OCI-LY1 (cell line): ENCODE measurements around the gene PHF2.

Source experiments
- H2AFZ ChIP-seq: fragments of 200-600 bp; sonication (generic), shearing (Covaris generic); 2 replicates; pipeline ENCODE4 v1.6.0; 2014; ENCODE audit warnings: antibody characterized with exemption, mild to moderate bottlenecking, low read length
- H3F3A ChIP-seq: fragments of 200-600 bp; sonication (generic), shearing (Covaris generic); 2 replicates; pipeline ENCODE4 v1.6.0; 2014; ENCODE audit warnings: mild to moderate bottlenecking, antibody characterized with exemption, low read length, moderate library complexity; ENCODE audit not compliant: insufficient read depth
- H3K27ac ChIP-seq: fragments of 200-600 bp; sonication (generic); 2 replicates; pipeline ENCODE4 v1.5.1; 2014; ENCODE audit warnings: low read length, mixed run types, mild to moderate bottlenecking, low read depth; ENCODE audit not compliant: poor library complexity, severe bottlenecking
- H3K27me3 ChIP-seq: fragments of 200-600 bp; sonication (generic); 2 replicates; pipeline ENCODE4 v1.6.0; 2014; ENCODE audit warnings: antibody characterized with exemption, mild to moderate bottlenecking, low read length, moderate library complexity; ENCODE audit not compliant: insufficient read depth
- H3K36me3 ChIP-seq: fragments of 200-600 bp; sonication (generic); 2 replicates; pipeline ENCODE4 v1.6.1; 2014; ENCODE audit warnings: mild to moderate bottlenecking, antibody characterized with exemption, low read length, moderate library complexity, mixed read lengths; ENCODE audit not compliant: insufficient read depth
- H3K4me1 ChIP-seq: fragments of 200-600 bp; sonication (generic); 2 replicates; pipeline ENCODE4 v1.5.1; 2014; ENCODE audit warnings: mild to moderate bottlenecking, low read length, moderate library complexity; ENCODE audit not compliant: insufficient read depth, severe bottlenecking
- H3K4me2 ChIP-seq: fragments of 200-600 bp; sonication (generic), shearing (Covaris generic); 2 replicates; pipeline ENCODE4 v1.6.1; 2014; ENCODE audit warnings: low read length
- H3K4me3 ChIP-seq: fragments of 200-600 bp; sonication (generic); 2 replicates; pipeline ENCODE4 v1.5.1; 2014; ENCODE audit warnings: low read length, low read depth, mild to moderate bottlenecking, mixed read lengths; ENCODE audit not compliant: poor library complexity, severe bottlenecking
- H3K79me2 ChIP-seq: fragments of 200-600 bp; shearing (Covaris generic); 2 replicates; pipeline ENCODE4 v1.6.1; 2016; ENCODE audit warnings: mixed run types, low read length, mixed read lengths; ENCODE audit not compliant: insufficient read depth
- H3K9ac ChIP-seq: fragments of 200-600 bp; sonication (generic), shearing (Covaris generic); 2 replicates; pipeline ENCODE4 v1.6.1; 2014; ENCODE audit warnings: mild to moderate bottlenecking, low read length, mixed read lengths
- H3K9me2 ChIP-seq: fragments of 200-600 bp; sonication (generic), shearing (Covaris generic); 2 replicates; pipeline ENCODE4 v1.6.1; 2014; ENCODE audit warnings: low read depth, mild to moderate bottlenecking, low read length, mixed read lengths
- H3K9me3 ChIP-seq: fragments of 200-600 bp; shearing (Covaris generic); 2 replicates; pipeline ENCODE4 v1.6.1; 2014; ENCODE audit warnings: low read length, mixed read lengths
- H4K20me1 ChIP-seq: fragments of 200-600 bp; sonication (generic), shearing (Covaris generic); 2 replicates; pipeline ENCODE4 v1.6.0; 2016; ENCODE audit warnings: mild to moderate bottlenecking, low read length; ENCODE audit not compliant: insufficient read depth
- EZH2 ChIP-seq: fragments of 200-600 bp; sonication (generic), shearing (Covaris generic); IDR thresholded peaks from 2 replicates; pipeline ENCODE4 v1.8.0; 2017; ENCODE audit warnings: borderline replicate concordance, mixed run types, mild to moderate bottlenecking, antibody characterized with exemption, low read length, moderate library complexity, mixed read lengths
- TF ChIP-seq, protein P1 (sequence below): fragments of 200-600 bp; sonication (generic), shearing (Covaris generic); IDR thresholded peaks from 2 replicates; pipeline ENCODE4 v1.5.1; 2017; ENCODE audit warnings: mild to moderate bottlenecking, antibody characterized with exemption, low read length, moderate library complexity, mixed read lengths

The PHF2 gene

DNA sequence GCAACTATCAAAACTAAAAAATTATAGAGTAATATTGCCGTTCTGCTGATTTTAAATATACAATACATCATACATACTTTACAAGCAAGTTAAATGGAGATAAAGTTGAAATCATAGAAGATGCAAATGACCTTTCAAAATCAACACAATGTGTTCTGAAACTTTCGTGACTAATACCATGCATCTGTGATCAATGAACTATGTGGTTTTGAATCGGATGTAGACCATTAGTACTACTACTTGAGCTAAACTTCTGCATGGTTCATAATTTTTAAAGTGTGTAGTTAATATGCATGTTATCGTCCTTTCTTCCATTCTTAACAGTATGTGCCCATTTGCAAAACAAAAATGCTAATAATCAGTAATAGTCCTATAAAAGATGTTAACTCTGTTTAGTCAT lies 11.3 kb upstream of the PHF2 start:
- H3K9ac ChIP-seq, result no peak overlapping the region
- peaks cover 13% of the 10 kb centered on the region for H3K4me1 ChIP-seq
- H3K36me3 ChIP-seq, result peaks cover 45% of the 10 kb centered on the region
- no peak overlapping the region for H2AFZ ChIP-seq
- no peak overlapping the region for H3K4me3 ChIP-seq
- H3K9me2 ChIP-seq, result no peaks in the 10 kb centered on the region
- H4K20me1 ChIP-seq, result no peaks in the 10 kb centered on the region
- no peak overlapping the region for H3K4me2 ChIP-seq
- H3K79me2 ChIP-seq, result no peaks in the 10 kb centered on the region
- no peak overlapping the region for H3K27ac ChIP-seq
- H3K27me3 ChIP-seq, result no peaks in the 10 kb centered on the region
- H3K9me3 ChIP-seq, result no peaks in the 10 kb centered on the region
- no peaks in the 10 kb centered on the region; the same call in 1 of the 2 replicates for H3F3A ChIP-seq
- TF ChIP-seq, protein P1, sequence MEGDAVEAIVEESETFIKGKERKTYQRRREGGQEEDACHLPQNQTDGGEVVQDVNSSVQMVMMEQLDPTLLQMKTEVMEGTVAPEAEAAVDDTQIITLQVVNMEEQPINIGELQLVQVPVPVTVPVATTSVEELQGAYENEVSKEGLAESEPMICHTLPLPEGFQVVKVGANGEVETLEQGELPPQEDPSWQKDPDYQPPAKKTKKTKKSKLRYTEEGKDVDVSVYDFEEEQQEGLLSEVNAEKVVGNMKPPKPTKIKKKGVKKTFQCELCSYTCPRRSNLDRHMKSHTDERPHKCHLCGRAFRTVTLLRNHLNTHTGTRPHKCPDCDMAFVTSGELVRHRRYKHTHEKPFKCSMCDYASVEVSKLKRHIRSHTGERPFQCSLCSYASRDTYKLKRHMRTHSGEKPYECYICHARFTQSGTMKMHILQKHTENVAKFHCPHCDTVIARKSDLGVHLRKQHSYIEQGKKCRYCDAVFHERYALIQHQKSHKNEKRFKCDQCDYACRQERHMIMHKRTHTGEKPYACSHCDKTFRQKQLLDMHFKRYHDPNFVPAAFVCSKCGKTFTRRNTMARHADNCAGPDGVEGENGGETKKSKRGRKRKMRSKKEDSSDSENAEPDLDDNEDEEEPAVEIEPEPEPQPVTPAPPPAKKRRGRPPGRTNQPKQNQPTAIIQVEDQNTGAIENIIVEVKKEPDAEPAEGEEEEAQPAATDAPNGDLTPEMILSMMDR, result no peak
- TF ChIP-seq EZH2, result no peak

DNA sequence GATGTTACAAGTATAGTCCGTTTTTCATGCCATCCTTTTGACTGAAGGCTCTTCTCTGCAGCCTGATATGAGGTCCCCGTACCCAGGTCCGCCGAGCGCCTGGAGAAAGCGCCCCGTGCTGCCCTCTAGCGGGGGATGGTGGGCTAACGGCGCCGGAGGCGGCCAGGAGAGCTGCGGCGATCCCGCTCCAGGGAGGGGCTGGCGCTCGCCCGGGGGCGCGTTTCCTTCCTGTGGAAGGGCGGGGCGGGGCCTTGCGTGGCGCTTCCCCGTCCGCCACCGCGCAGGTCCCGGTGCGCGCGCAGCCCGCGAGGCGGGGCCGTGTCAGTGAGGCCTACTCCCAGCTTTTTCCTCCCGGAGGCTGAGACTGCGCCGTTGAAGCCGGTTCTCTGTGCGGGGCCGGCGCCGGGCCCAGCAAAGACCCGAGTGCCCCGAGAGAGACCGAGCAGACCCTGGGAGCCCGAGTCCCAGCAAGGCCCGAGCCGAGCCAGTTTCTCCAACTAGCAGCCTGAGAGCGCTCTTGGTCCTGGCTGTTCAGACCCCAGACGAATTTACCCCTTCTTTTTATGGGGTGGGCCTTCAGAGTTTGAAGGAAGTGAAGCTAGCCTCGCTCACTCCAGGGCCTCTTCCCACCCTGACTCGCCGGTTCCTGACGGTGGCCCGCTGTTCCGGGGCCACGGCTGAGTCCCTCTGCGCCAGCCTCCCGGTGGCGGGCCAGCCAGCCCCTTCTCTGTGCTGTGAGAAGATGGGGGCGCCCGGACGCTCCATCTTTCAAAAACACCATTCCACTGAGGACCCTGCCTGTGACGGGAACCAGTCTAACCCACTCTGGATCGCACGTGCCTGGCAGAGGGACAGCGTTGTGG lies 9.7 kb upstream of the PHF2 start:
- H2AFZ ChIP-seq, result no peak overlapping the region
- peak overlapping the region; percentile 75 for H3K4me2 ChIP-seq
- no peak for TF ChIP-seq EZH2
- TF ChIP-seq, protein P1, result peak; percentile 92
- 0 out of 2 replicates have a peak, but pooled peaks cover 4% of the 10 kb centered on the region for H3K9me3 ChIP-seq
- H3K27ac ChIP-seq, result peak overlapping the region; percentile 59
- H3K36me3 ChIP-seq, result peaks cover 41% of the 10 kb centered on the region
- H3K9ac ChIP-seq, result peak overlapping the region; percentile 82
- H3K27me3 ChIP-seq, result no peaks in the 10 kb centered on the region
- H4K20me1 ChIP-seq, result no peaks in the 10 kb centered on the region
- no peaks in the 10 kb centered on the region for H3K79me2 ChIP-seq
- peaks cover 13% of the 10 kb centered on the region for H3K4me1 ChIP-seq
- no peaks in the 10 kb centered on the region; the same call in 1 of the 2 replicates for H3F3A ChIP-seq
- no peaks in the 10 kb centered on the region for H3K9me2 ChIP-seq
- H3K4me3 ChIP-seq, result peak overlapping the region; percentile 67

DNA sequence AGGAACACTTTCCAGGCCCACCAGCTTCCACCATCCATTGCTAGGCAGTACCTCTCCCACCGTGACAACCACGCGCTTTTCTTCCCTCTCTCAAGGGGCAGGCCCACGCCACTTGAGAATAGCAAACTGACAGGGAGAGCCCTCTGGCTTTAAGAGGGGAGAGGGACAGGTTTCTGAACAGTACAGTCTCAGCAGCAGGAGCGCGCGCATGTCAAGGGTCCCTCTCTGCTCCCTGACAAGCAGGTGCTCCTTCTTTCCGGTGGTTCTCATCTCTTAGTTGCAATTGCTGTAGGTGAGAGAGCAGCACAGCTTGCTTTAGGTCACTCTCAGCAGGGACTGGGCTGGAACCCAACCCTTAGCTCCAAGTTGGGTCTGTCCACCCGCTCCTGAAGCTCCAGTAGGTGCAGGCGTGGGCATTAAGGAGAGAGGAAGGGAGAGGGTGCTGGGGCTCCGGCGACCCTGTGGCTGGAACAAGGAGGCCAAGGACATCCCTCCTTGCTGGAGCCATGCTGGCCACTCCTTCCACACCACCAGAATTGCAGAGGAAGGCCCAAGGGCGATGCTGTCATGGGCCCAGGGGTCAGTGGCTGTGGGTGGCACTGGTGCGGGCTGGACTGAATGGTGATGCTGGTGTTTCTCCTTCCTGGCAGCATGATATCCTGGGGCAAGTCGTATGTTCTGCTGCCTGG lies 9.0 kb upstream of the PHF2 start:
- Histone ChIP-seq H3K4me1 (peaks cover 13% of the 10 kb centered on the region), H2AFZ (no peak overlapping the region), H3K79me2 (no peaks in the 10 kb centered on the region), H3K36me3 (peaks cover 33% of the 10 kb centered on the region), H3K9ac (peak overlapping the region; percentile 82), H4K20me1 (no peaks in the 10 kb centered on the region), H3K27me3 (no peaks in the 10 kb centered on the region), H3K4me3 (peak overlapping the region; percentile 67), H3K9me3 (0 out of 2 replicates have a peak, but pooled peaks cover 4% of the 10 kb centered on the region), H3K4me2 (peak overlapping the region; percentile 75), H3K27ac (peak overlapping the region; percentile 59), H3K9me2 (no peaks in the 10 kb centered on the region), H3F3A (no peaks in the 10 kb centered on the region; the same call in 1 of the 2 replicates)
- no peak for TF ChIP-seq EZH2
- TF ChIP-seq, protein P1, result no peak
